ENCODE results near the gene SLC26A6. TPM values are rescaled to one million over a fixed set of nuclear protein-coding genes. Genes with fewer than 3 reads are reported as not detected.

Gene SLC26A6
- total and polyA plus RNA-seq, 2 of the 13 experiments (the other 11 are each of a cell fraction or from before 2014, with no cell fraction given), result 40.7 to 184 TPM

GRCh38 chr3:48661501-48662144 lies 26.4 kb upstream of the SLC26A6 start (continued):
- TF ChIP-seq REST (IDR thresholded peaks at IDR 0.05; ENCODE audit: borderline replicate concordance in 1 of 2, low read depth in 1 of 2, low read length in 2 of 2), result peak in 1 of 2 experiments; percentile 100; a peak in 2 of 4 replicates
- no peak for TF ChIP-seq SMARCE1 (IDR thresholded peaks at IDR 0.05; ENCODE audit: borderline replicate concordance)
- peak; percentile 98 for TF ChIP-seq THAP7 (CRISPR knock-in tag; IDR thresholded peaks at IDR 0.05)
- TF ChIP-seq TOPORS (CRISPR knock-in tag; IDR thresholded peaks at IDR 0.05), result peak; percentile 100
- TF ChIP-seq ZNF883 (CRISPR knock-in tag; IDR thresholded peaks at IDR 0.05; ENCODE audit: not compliant biosample characterization), result peak; percentile 100
- TF ChIP-seq ZNF564 (CRISPR knock-in tag; IDR thresholded peaks at IDR 0.05), result peak; percentile 100
- peak; percentile 64 for TF ChIP-seq STAG1 (CRISPR knock-in tag; IDR thresholded peaks at IDR 0.05)
- TF ChIP-seq ZNF101 (CRISPR knock-in tag; IDR thresholded peaks at IDR 0.05; ENCODE audit: borderline replicate concordance, low read depth), result peak; percentile 99
- TF ChIP-seq RNF219 (CRISPR knock-in tag; IDR thresholded peaks at IDR 0.05), result peak; percentile 100
- TF ChIP-seq ZNF674 (CRISPR knock-in tag; IDR thresholded peaks at IDR 0.05; ENCODE audit: low read depth), result peak; percentile 100
- peak; percentile 100 for TF ChIP-seq ZFYVE20 (CRISPR knock-in tag; IDR thresholded peaks at IDR 0.05; ENCODE audit: borderline replicate concordance, low read depth)
- peak; percentile 86 for TF ChIP-seq SP5 (CRISPR knock-in tag; IDR thresholded peaks at IDR 0.05; ENCODE audit: borderline replicate concordance, low read depth)
- TF ChIP-seq SOX13 (IDR thresholded peaks at IDR 0.05), result no peak
- peak in 1 of 2 experiments; percentile 95; a peak in 2 of 4 replicates for TF ChIP-seq SOX13 (CRISPR knock-in tag; conservative IDR thresholded peaks at IDR 0.05 in 1 of 2, IDR thresholded peaks at IDR 0.05 in 1 of 2)
- TF ChIP-seq ZNF569 (CRISPR knock-in tag; IDR thresholded peaks at IDR 0.05; ENCODE audit: borderline replicate concordance), result peak; percentile 100
- TF ChIP-seq GATAD1 (CRISPR knock-in tag; IDR thresholded peaks at IDR 0.05), result peak; percentile 92
- TF ChIP-seq MXD4 (CRISPR knock-in tag; IDR thresholded peaks at IDR 0.05), result peak; percentile 100
- peak; percentile 99 for TF ChIP-seq EHMT2 (IDR thresholded peaks at IDR 0.05; ENCODE audit: borderline replicate concordance, low read depth, low read length)
- no peak; the same call in 1 of the 2 replicates for TF ChIP-seq NR2F2 (IDR thresholded peaks at IDR 0.05; ENCODE audit: borderline replicate concordance, low read depth)
- TF ChIP-seq ZBTB43 (CRISPR knock-in tag; conservative IDR thresholded peaks at IDR 0.05), result peak; percentile 100
- TF ChIP-seq GFI1 (CRISPR knock-in tag; IDR thresholded peaks at IDR 0.05; ENCODE audit: borderline replicate concordance), result peak; percentile 97
- TF ChIP-seq ZNF598 (CRISPR knock-in tag; IDR thresholded peaks at IDR 0.05; ENCODE audit: borderline replicate concordance), result peak; percentile 100

All from HepG2 (cell line).